Adrenal gland (tissue), 5 donors: Measurements from ENCODE around the gene PGS1.

Experiments
- CTCF ChIP-seq, 6 experiments: fragments of 450-650 bp in 4 of 6; fragments of 200-600 bp in 2 of 6; sonication (generic) in 1 of 6; IDR thresholded peaks; 1 replicate in 5 of 6; 2 replicates in 1 of 6; pipeline versions ENCODE4 v1.5.1 to v1.8.0; 2016 to 2021; ENCODE audit warnings: antibody characterized with exemption in 6 of 6, mild to moderate bottlenecking in 2 of 6, moderate library complexity in 1 of 6
- POLR2A ChIP-seq, 2 donors: fragments of 450-650 bp; IDR thresholded peaks; one replicate each; pipeline ENCODE4 v1.6.1; 2017; ENCODE audit warnings: antibody characterized with exemption in 2 of 2, mild to moderate bottlenecking in 2 of 2, moderate library complexity in 1 of 2
- donor health status: DM: no; HTN: no; CAD: no.

GRCh38 chr17:78446833-78447232 lies 68.4 kb downstream of the PGS1 start:
- no peak for TF ChIP-seq POLR2A (IDR thresholded peaks at IDR 0.05)
- TF ChIP-seq CTCF (IDR thresholded peaks at IDR 0.05) = no peak
